HG03439 (cell line): ENCODE measurements around the gene GLYAT.
"Not testable (repeated sequence)": the region's sequence is repeated elsewhere in the genome, so short reads cannot be mapped to it uniquely, and the experiment has no call there.

ENCODE experiments used
- ATAC-seq: cut with Tn5 transposase; IDR thresholded peaks from one replicate; pipeline ENCODE4 v1.9.1; 2021; ENCODE audit warnings: mild to moderate bottlenecking, moderate library complexity; ENCODE audit not compliant: unreplicated experiment

GLYAT gene

DNA sequence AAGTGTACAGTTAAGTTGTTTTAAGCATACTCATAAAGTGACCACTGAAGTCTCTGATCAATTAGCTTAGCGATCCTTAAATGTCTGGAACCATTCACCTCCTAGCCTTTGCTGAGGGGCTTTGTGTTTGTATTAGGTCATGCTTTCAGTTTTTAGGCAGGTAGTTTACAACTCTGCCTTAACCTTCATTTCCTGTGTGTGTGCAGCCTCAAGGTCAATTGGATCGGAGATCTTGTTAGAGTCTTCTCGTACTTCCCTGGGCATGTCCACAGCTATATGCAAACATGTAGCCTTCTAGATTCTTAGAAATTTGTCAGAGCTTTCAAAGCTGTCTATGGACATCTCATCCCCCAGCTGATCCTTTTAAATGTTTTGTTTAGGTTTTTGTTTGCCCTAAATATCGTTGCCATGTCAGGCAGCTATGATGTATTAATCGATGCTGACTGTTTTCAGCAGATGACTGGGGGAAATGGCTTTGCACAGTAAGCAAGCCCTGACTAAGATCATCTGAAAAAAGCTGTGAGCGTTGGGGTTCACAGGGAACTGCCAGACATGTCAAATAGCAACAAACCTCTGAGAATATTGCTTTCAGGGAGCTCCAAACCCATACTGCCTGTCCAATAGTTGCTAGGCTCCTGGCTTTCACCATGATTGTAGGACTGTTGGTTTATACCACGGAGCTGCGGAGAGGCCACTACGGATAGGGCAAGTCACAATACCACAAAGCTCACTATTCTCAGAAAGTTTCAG lies 45.6 kb downstream of the GLYAT start:
- no peak for ATAC-seq

DNA sequence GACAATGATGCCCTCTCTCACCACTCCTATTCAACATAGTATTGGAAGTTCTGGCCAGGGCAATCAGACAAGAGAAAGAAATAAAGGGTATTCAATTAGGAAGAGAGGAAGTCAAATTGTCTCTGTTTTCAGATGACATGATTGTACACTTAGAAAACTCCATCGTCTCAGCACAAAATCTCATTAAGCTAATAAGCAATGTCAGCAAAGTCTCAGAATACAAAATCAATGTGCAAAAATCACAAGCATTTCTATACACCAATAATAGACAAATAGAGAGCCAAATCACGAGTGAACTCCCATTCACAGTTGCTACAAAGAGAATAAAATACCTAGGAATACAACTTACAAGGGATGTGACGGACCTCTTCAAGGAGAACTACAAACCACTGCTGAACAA lies 49.1 kb downstream of the GLYAT start:
- ATAC-seq, result not testable (repeated sequence)

GRCh38 chr11:58677536-58677935 lies 54.2 kb downstream of the GLYAT start:
- ATAC-seq, result not testable (repeated sequence)

- no peak for ATAC-seq
These were observed 55.1 kb downstream of the GLYAT start for GRCh38 chr11:58676563-58677135.

DNA sequence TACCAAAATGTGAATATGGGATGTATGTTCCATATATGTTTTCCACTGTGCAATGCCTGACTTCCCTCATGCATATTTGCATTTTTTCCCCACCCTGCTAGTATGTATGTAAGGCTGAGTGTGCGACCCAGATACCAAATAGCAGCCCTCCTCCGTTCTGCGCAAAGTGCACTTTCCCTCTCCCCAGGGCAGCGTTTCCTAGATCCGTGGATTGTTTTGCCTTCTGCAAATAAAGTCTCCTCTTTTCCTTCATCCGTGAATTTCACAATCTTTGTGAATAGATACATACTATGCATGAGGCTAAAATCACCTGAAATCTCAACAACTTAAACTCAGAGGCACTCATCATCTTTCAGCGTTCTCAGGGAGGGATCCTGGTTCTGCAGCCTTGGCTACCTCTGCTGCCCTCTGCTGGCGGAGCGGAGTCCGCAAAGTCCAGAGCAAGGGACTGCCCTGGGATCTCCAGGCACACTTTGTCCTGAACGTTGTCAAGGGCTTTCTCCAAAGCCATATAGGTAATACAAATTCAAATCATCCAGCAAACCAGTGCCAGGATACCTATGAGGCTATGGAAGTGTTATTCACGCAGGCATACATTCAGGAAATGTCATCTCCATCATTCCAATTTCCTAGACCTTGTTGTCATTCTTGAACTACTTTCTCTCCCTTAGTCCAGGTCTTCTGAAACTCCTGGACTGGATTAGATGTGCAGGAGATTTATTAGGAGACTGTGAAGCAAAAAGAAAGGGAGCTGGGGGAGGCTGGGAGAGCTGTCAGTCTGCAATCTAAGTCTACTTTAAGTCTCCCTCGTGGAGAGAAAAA lies 56.2 kb downstream of the GLYAT start:
- peak; percentile 86 for ATAC-seq

GRCh38 chr11:58674609-58675008 lies 57.1 kb downstream of the GLYAT start:
- no peak for ATAC-seq

DNA sequence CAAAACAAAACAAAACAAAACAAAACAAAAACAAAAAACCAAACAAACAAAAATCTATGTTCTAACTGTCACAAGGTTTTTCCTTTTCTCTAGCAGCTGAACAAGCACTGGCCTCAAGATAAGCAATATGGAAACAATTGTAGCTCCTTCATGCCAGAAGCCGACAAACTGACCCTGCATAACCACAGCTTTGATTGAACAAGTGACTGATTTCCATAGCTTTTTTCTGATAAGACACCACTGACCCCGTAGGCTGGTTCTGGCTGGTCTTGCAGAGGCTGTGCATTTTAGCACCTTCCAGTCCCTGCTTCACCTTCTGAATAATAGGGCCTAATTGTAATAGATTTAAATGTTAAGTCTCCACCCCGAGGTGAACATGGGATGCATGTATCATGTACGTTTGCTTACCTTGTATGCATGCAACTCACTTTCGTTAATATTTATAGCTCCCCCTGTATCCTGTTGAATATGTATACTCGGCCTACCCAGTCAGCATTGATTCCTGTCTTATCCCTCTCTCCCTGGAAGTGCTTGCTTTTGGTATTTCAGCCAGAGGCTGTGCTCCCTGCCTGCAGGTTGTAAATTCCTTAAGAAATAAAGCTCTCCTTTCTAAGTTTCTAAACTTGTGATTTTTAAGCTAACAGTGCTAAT lies 59.6 kb downstream of the GLYAT start:
- ATAC-seq, result no peak

GRCh38 chr11:58659910-58660570 lies 71.7 kb downstream of the GLYAT start:
- no peak for ATAC-seq

- no peak for ATAC-seq
These were observed 72.3 kb downstream of the GLYAT start for GRCh38 chr11:58659404-58659803.
